ENCODE data around the gene HID1.

The HID1 gene

DNA sequence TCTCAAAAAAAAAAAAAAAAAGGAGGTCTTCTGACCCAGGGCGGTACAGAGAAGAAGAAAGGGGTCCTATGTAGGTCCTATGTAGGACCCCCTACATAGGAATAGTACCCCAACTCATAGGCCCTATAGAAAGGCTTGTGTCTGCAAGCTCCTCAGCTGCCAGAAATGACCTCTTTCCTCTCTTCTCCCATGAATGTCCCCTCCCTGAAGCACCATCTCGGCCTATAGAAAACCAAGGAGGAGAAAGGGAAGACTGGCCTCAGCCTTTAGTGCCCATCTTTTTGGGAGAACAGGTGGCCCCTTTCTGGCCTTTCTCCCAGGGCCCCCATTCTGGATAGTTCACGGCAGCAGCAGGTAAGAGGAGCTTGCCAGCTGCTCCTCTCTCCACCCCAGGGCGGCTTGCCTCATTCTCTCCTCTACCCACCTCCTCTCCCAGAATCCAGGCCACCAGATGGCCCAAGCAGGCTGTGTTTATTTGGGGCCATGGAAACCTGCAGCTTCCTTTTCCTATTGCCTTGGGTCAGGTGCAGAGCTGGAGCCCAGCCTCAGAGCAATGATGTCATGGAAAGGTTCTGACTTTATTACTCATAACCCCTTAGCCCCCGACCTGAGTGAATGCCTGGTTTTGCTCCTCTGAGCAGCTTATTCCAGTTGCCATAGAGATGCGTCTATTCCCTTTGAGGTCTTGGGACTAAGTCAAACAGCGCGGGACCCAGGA lies 38.3 kb upstream of the HID1 start:
- TF ChIP-seq RAD21 (IDR thresholded peaks at IDR 0.05; ENCODE audit: low read depth) = peak; percentile 19; the same call in 1 of the 2 replicates
- TF ChIP-seq TAF1 (IDR thresholded peaks at IDR 0.05; ENCODE audit: low read depth) = no peak

DNA sequence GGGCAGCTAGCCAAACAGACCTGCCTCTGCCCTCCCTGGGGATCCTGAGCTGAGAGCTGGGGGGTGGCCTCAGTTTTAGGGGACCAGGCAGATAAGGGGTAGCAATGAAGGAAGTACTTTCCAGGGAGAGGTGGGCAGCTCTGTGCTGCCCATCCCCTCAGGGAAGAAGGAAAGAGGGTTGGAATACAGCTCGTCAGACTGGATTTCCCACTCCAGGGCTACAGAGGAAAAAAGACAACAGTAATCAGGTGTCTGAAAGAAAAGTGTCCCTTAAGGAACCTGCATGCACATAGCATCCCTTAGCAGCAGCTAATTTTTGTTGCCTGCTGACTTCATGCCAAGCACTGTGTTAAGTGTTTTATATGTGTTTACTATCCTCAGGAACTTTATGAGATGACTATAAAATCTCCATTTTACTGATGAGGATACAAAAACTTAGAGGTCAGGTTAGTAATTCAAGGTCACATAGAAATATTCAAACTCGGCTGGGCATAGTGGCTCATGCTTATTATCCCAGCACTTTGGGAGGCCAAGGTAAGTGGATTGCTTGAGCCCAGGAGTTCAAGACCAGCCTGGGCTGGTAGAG lies 36.7 kb upstream of the HID1 start:
- no peak for TF ChIP-seq EGR1 (IDR thresholded peaks at IDR 0.05)
- TF ChIP-seq, protein P1, sequence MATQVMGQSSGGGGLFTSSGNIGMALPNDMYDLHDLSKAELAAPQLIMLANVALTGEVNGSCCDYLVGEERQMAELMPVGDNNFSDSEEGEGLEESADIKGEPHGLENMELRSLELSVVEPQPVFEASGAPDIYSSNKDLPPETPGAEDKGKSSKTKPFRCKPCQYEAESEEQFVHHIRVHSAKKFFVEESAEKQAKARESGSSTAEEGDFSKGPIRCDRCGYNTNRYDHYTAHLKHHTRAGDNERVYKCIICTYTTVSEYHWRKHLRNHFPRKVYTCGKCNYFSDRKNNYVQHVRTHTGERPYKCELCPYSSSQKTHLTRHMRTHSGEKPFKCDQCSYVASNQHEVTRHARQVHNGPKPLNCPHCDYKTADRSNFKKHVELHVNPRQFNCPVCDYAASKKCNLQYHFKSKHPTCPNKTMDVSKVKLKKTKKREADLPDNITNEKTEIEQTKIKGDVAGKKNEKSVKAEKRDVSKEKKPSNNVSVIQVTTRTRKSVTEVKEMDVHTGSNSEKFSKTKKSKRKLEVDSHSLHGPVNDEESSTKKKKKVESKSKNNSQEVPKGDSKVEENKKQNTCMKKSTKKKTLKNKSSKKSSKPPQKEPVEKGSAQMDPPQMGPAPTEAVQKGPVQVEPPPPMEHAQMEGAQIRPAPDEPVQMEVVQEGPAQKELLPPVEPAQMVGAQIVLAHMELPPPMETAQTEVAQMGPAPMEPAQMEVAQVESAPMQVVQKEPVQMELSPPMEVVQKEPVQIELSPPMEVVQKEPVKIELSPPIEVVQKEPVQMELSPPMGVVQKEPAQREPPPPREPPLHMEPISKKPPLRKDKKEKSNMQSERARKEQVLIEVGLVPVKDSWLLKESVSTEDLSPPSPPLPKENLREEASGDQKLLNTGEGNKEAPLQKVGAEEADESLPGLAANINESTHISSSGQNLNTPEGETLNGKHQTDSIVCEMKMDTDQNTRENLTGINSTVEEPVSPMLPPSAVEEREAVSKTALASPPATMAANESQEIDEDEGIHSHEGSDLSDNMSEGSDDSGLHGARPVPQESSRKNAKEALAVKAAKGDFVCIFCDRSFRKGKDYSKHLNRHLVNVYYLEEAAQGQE (IDR thresholded peaks at IDR 0.05; ENCODE audit: low read depth) = no peak
- TF ChIP-seq YY1 (IDR thresholded peaks at IDR 0.05; ENCODE audit: low read depth) = no peak
- no peak for TF ChIP-seq CREB1 (IDR thresholded peaks at IDR 0.05; ENCODE audit: low read depth)
- no peak for TF ChIP-seq TAF1 (IDR thresholded peaks at IDR 0.05; ENCODE audit: low read depth)
- TF ChIP-seq CEBPB (IDR thresholded peaks at IDR 0.05) = no peak
- no peak for TF ChIP-seq NFIC (IDR thresholded peaks at IDR 0.05)
- TF ChIP-seq RAD21 (IDR thresholded peaks at IDR 0.05; ENCODE audit: low read depth) = no peak
- TF ChIP-seq, protein P2, sequence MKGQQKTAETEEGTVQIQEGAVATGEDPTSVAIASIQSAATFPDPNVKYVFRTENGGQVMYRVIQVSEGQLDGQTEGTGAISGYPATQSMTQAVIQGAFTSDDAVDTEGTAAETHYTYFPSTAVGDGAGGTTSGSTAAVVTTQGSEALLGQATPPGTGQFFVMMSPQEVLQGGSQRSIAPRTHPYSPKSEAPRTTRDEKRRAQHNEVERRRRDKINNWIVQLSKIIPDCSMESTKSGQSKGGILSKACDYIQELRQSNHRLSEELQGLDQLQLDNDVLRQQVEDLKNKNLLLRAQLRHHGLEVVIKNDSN (IDR thresholded peaks at IDR 0.05) = no peak
- TF ChIP-seq, protein P3, sequence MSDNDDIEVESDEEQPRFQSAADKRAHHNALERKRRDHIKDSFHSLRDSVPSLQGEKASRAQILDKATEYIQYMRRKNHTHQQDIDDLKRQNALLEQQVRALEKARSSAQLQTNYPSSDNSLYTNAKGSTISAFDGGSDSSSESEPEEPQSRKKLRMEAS (IDR thresholded peaks at IDR 0.05) = no peak
- TF ChIP-seq FOXM1 (IDR thresholded peaks at IDR 0.05; ENCODE audit: borderline replicate concordance, low read depth) = no peak
- no peak for TF ChIP-seq TEAD4 (IDR thresholded peaks at IDR 0.05)
- TF ChIP-seq TCF12 (IDR thresholded peaks at IDR 0.05; ENCODE audit: low read depth) = no peak
- no peak for TF ChIP-seq ZBTB7A (IDR thresholded peaks at IDR 0.05; ENCODE audit: low read depth)

DNA sequence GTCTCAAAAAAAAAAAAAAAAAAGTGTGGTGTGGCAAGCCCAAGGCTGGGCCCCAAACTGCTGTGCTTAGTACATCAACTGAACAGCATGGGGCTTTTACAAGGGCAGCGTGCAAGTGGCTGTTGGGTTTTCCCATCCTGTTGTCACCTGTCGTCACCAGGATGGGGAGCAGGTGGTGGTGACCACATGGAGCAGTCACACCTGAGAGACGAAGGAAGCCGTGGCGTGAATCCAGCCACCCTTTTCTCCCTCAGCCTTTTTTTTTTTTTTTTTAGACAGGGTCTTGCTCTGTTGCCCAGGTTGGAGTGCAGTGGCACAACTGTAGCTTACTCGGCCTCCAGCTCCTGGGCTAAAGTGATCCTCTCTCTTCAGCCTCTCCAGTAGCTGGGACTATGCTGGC lies 35.8 kb upstream of the HID1 start:
- TF ChIP-seq, protein P3 (IDR thresholded peaks at IDR 0.05) = no peak
- TF ChIP-seq RAD21 (IDR thresholded peaks at IDR 0.05; ENCODE audit: low read depth) (no peak), TEAD4 (IDR thresholded peaks at IDR 0.05) (no peak), NFIC (IDR thresholded peaks at IDR 0.05) (no peak), EP300 (IDR thresholded peaks at IDR 0.05; ENCODE audit: borderline replicate concordance) (no peak), CEBPB (IDR thresholded peaks at IDR 0.05) (no peak), FOXM1 (IDR thresholded peaks at IDR 0.05; ENCODE audit: borderline replicate concordance, low read depth) (no peak), YY1 (IDR thresholded peaks at IDR 0.05; ENCODE audit: low read depth) (no peak), TAF1 (IDR thresholded peaks at IDR 0.05; ENCODE audit: low read depth) (no peak)
- TF ChIP-seq, protein P1 (IDR thresholded peaks at IDR 0.05; ENCODE audit: low read depth) = no peak

DNA sequence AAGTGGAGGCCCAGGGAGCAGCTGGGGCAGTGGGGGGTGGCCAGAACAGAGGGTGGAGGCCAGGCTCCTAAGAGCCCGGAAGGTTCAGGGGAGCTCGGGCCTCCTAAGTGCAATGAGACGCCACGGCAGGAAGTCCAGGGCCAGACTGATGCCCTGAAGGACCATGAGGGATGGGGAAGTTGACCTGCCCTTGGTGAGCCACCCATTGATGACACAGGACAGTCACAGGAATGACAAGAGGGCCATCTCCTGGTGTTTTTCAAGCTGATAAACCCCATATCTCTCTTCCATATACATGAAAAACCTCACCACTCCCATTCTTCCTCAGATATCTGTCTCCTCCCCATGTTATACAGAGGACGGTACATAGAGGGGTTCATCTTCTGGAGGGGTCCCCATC lies 34.1 kb upstream of the HID1 start:
- TF ChIP-seq RAD21 (IDR thresholded peaks at IDR 0.05; ENCODE audit: low read depth) (peak; percentile 55), ZBTB7A (IDR thresholded peaks at IDR 0.05; ENCODE audit: low read depth) (no peak)
- TF ChIP-seq, protein P2 (IDR thresholded peaks at IDR 0.05) = no peak

DNA sequence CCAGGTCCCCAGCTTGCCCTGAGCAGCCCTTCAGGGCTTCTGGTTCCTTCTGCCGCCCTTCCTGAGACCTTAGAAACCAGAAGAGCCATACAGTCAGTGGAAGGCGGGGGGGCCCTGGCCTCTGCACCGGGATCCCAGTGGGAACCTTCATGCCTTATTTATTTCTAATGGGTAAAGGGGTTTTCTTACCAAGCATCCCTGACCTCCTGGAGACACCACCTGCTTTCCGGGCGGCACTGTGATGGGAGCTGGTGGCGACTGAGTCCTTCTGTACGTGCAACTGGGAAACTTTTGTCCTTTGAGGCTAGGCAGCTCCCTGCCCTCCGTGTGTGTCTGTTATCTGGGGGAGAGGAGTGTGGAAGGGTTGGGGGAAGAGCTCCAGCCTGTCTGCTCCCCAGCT lies 32.7 kb upstream of the HID1 start:
- TF ChIP-seq YY1 (IDR thresholded peaks at IDR 0.05; ENCODE audit: low read depth) (no peak), RAD21 (IDR thresholded peaks at IDR 0.05; ENCODE audit: low read depth) (no peak), TCF12 (IDR thresholded peaks at IDR 0.05; ENCODE audit: low read depth) (no peak), EP300 (IDR thresholded peaks at IDR 0.05; ENCODE audit: borderline replicate concordance) (no peak), CREB1 (IDR thresholded peaks at IDR 0.05; ENCODE audit: low read depth) (no peak), TAF1 (IDR thresholded peaks at IDR 0.05; ENCODE audit: low read depth) (no peak), EGR1 (IDR thresholded peaks at IDR 0.05) (no peak)
- TF ChIP-seq, protein P1 (IDR thresholded peaks at IDR 0.05; ENCODE audit: low read depth) = no peak
- TF ChIP-seq, protein P3 (IDR thresholded peaks at IDR 0.05) = no peak

All from Ishikawa (cell line).